GM21360 (cell line): ENCODE data around the gene NANP.

Source experiments
- ATAC-seq: cut with Tn5 transposase; IDR thresholded peaks from one replicate; pipeline ENCODE4 v1.9.1; 2021; ENCODE audit warnings: mild to moderate bottlenecking, moderate library complexity; ENCODE audit not compliant: unreplicated experiment

Gene NANP

DNA sequence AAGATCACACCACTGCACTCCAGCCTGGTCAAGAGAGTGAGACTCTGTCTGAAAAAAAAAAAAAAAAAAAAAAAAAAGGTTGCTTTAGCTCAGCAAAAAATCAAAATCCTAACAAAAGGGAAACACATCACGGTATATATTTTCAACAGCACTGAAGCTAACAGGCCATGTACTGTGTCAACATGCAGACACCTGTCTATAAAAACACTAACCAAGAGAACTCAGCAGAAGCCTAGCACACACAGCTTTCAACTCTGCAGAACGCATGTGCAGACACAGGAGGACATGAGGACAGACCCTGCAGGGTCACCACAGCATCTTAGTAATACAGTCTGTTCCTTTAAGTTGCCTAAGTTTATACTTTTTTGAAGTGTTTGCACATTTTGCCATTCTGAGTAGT lies 52.0 kb downstream of the NANP start:
- ATAC-seq = no peak

DNA sequence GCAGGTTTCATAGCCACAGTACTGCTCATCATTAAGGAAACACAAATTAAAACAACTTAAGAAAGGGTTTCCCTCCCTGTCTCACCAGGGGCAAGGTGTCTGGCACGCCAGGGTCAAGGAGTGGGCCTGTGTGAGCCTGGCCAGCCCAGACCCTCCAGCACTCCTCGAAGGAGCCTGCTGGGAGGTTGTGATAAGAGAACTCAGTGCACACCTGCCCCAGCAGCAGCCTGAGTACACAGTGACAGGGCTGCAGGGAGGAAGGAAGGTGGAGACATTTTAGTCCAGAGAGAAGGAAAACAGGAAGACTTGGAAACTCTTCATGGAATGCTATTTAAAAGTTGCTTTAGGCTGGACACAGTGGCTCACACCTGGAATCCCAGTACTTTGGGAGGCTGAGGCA lies 52.6 kb downstream of the NANP start:
- ATAC-seq = no peak

DNA sequence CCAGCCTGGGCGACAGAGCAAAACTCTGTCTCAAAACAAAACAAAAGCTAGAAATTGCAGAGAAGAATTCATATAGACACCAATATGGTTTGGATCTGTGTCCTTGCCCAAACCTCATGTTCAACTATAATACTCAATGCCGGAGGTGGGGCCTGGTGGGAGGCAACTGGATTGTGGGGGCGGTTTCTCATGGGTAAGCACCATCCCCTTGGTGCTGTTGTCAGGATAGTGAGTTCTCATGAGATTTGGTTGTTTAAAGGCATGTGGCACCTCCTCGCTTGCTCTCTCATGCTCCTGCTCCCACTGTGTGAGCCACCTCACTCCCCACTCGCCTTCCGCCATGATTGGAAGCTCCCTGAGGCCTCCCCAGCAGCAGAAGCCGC lies 53.7 kb downstream of the NANP start:
- no peak for ATAC-seq

DNA sequence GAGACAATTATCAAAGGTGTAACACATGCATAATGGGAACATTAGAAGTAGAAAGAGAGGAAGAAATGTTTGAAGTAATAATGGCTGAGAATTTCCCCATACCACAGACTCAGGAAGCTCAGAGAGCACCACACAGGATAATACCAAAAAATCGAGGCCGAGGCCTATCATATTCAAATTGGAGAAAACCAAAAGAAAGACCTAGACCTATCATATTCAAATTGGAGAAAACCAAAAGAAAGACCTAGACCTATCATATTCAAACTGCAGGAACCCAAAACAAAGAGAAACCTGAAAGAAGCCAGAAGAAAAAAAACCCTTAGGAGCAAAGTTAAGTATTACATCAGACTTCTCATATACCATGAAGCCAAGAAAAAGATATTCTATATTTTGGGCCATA lies 56.5 kb downstream of the NANP start:
- no peak for ATAC-seq

- ATAC-seq = no peak
Observed at GRCh38 chr20:25566821-25567220, 57.0 kb downstream of the NANP start.

- ATAC-seq = no peak
Observed at GRCh38 chr20:25565578-25566157, 58.1 kb downstream of the NANP start.

- ATAC-seq = no peak
Observed at GRCh38 chr20:25563876-25564275, 59.9 kb downstream of the NANP start.

DNA sequence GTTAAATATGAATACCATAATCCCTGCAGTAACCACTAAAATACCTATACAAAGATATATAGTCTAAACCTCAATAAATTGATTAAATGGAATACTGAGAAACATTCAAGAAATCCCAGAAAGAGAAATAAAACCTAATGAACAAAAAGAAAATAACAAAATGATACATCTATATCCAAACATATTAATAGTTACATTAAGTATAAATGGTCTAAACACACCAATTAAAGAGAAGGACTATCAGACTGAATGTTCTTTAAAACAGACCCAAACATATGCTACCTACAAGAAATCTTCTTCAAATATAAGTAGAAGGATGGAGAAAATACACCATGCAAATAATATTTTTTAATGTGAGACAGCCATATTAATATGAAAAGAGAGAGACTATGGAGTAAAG lies 60.5 kb downstream of the NANP start:
- no peak for ATAC-seq
